GM18507 (cell line): ENCODE data around the gene BTBD19.
A peak's percentile ranks its signal among the peaks of the same experiment; 100 is the strongest.
"Not testable (repeated sequence)": the region's sequence is repeated elsewhere in the genome, so short reads cannot be mapped to it uniquely, and the experiment has no call there.

Experiments
- DNase-seq: peaks from one replicate; pipeline ENCODE4 v3.0.0; 2011; ENCODE audit warnings: low read depth; ENCODE audit not compliant: insufficient read length; ENCODE audit errors: extremely low spot score
- FAIRE-seq: peaks from 2 replicates; lab custom pipeline; 2011; peaks lifted over from hg19 to GRCh38; lab: Jason Lieb, UNC

BTBD19 gene

DNA sequence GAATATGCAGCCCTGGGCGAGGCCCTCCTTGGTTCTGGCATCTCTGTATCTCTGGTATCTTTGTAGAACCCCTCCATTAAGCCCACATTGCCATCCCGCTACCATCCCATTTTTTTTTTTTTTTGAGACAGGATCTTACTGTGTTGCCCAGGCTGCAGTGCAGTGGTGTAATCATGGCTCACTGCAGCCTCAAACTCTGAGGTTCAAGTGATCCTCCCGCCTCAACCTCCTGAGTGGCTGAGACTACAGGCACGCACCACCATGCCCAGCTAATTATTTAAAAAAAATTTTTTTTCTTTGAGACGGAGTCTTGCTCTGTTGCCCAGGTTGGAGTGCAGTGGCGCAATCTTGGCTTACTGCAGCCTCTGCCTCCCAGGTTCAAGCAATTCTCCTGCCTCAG lies 16.1 kb downstream of the BTBD19 start:
- not testable (repeated sequence) for FAIRE-seq, DNase-seq

GRCh38 chr1:44826375-44827196 lies 18.3 kb downstream of the BTBD19 start:
- FAIRE-seq (no peak), DNase-seq (no peak)

DNA sequence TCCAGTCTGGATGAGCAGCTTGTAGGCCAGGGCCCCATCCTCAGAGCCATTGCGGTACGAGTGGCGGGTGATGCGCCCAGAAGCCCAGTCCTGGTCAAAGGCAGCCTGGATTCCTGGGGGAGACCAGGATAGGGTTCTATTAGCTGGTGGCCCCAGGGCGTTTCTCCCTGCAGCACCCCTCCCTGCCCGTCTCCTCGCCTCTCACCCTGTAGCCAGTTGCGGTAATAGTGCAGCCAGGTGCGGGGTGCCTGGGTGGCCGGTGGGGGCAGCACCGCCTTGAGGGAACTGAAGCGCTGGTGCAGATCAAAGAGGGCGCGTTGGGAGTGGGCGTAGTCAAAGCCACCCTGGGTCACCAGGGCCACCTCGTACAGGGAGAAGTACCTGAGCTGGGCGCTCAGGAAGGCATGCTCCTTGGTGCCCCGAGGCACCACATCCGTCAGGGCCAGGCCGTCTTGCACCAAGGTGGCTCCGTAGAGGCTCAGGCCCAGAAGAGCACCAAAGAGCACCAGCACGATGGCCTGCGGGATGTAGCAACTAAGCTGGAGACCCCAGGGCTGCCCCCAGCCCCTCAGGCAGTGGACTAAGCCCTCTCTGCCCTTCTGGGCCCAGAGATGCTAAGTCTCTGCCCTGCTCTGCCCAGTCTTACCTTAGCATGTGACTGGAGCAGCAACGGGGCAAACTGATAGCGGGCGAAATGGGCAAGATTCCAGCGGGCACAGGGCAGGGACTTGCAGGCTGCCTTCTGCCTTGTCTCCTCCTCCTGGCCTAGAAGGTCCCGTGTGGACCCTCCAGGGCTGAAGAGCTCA lies 19.1 kb downstream of the BTBD19 start:
- no peak for FAIRE-seq
- DNase-seq, result no peak

DNA sequence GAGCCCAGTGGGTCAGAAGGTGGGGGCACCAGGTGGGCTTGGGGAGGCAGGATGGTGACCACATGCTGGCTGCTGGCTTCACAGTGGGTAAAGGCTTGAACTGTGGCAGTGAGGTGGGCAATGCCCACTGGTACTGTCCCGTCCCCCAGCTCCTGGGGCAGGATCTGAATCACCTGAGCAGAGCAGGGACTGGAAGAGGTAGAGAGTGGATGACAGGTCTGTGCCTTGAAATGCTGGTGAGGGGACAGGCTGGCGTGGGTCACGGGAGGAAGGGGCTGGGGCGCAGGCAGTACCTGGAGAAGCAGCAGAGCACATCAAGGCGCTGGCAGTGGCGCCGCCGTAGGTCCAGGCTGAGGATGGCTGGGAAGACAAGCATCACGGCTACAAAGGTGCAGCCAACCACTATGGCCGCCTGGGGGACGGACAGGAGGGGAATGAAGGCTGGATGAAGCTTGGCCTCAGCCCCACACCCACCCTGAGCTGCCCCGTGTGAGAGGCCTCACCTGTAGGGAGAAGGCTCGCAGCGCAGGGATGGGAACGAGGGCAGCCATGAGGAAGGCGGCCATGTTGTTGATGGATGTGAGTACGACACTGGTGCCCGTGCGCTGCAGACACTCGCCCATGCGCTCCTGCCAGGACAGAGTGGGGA lies 19.8 kb downstream of the BTBD19 start:
- FAIRE-seq (no peak), DNase-seq (no peak)

DNA sequence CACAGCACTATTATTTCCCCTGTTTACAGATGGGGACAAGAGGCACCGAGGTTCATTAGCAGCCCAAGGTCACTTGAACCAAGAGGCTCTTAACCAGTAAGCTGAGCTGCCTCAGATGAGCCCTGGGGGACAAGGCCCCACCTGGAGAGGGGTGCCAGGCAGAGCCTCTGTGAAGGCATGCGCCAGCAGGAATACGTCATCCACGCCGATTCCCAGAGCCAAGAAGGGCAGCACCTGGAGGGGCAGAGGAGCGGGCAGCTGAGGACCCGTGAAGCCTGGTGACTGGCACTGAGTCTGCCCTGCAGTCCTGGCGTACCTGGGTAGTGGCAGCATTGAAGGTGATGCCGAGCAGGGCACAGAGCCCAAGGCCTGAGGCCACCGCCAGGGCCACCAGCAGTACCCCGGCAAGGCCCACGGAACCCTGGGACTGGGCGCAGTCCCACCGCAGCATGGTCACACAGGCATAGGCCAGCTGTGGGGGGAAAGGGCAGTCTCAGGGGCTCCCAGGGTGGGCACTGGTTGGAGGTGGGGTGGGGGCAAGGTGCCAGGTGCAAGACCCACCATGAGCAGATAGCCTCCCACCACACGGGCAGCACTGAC lies 20.6 kb downstream of the BTBD19 start:
- no peak for DNase-seq
- FAIRE-seq, result no peak

GRCh38 chr1:44829506-44830384 lies 21.4 kb downstream of the BTBD19 start:
- DNase-seq (no peak), FAIRE-seq (no peak)

DNA sequence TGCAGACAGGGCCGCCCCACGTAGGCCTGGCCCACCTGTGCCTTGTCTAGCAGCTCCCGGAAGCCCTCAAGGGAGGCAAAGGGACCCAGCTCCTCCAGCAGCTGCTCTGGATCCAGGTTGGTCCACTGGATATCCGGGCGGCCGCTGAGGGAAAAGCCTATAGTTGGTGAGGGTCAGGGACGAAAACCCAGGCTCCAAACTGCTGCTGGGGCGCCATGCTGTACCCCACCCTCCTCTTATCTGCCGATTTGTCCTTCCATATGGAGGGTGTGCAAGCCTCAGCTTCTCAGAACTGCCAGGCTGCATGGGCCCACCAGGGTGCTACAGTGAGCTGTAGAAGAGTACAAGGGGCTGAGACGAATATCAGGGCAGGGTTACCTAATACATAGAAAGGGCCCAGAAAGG lies 22.6 kb downstream of the BTBD19 start:
- DNase-seq, result no peak
- no peak for FAIRE-seq

DNA sequence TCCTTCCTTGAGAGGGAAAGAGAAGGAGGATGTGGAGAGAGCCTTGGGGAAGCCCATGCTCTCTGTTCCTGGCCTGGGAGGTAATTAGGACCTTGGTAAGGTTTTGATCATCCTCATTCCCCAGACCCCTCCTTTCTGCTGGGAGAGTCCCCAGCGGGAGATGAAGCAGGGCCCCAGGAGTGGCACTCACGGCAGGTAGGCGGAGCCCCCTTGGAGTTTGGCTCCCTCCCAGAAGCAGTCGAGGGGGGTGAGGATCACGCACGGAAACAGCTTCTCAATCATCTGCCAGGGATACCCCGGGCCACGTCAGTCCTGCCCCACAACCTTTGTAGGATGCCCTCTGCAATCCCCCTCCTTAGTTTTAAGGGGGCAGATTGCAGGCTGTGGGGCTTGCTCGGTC lies 23.2 kb downstream of the BTBD19 start:
- DNase-seq (no peak), FAIRE-seq (no peak)

DNA sequence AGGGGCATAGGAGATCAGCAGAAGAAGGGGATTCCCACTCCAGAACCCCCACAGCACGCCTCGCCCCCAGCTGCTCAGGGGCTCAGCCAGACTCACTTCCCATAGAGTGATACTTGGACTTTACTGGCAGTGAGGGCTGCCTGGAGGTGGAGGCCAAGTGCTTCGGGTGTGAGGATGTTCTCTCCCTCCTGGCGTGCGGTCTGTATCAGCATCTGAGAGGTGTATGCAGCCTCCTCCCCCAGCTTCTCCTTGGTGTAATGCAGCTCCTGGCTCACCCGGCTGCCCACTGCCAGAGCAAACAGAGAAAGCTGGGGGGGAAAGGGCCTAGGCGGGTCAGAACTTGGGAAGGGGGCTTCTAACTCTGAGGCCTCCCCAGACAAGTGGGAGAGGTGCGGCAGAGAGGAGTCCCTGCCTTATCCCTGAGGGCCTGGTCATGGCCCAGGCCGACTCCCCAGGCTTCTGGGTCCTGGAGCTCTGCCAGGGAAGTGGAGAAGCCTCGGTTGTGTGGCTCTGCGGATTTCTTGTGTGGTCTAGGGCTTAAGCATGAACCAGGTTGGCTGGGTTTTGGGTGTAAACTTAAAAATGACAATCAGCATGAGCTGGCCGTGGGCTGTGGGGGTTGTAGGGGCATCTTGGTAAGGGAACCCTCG lies 23.9 kb downstream of the BTBD19 start:
- DNase-seq, result no peak

GRCh38 chr1:44834328-44834727 lies 26.0 kb downstream of the BTBD19 start:
- DNase-seq (no peak), FAIRE-seq (no peak)

More for the DNA sequence above, 23.9 kb downstream of the BTBD19 start:
- no peak for FAIRE-seq

GRCh38 chr1:44835738-44836675 lies 27.7 kb downstream of the BTBD19 start:
- DNase-seq, result peak; percentile 67
- FAIRE-seq, result peak; percentile 97

DNA sequence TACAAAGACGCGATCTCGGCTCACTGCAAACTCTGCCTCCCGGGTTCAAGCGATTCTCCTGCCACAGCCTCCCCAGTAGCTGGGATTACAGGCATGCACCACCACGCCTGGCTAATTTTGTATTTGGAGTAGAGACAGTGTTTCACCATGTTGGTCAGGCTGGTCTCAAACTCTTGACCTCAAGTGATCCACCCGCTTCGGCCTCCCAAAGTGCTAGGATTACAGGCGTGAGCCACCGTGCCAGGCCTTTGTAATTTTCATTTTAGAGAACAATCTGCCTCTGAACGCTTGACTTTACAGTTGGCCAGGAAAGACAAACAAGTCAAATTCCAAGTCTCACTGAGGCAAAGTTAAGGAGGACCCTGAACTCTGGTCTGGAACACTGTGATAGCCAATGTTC lies 30.0 kb downstream of the BTBD19 start:
- not testable (repeated sequence) for FAIRE-seq, DNase-seq

GRCh38 chr1:44839576-44839975 lies 31.3 kb downstream of the BTBD19 start:
- no peak for FAIRE-seq
- DNase-seq, result no peak

GRCh38 chr1:44842486-44842861 lies 34.2 kb downstream of the BTBD19 start:
- FAIRE-seq (no peak), DNase-seq (no peak)

DNA sequence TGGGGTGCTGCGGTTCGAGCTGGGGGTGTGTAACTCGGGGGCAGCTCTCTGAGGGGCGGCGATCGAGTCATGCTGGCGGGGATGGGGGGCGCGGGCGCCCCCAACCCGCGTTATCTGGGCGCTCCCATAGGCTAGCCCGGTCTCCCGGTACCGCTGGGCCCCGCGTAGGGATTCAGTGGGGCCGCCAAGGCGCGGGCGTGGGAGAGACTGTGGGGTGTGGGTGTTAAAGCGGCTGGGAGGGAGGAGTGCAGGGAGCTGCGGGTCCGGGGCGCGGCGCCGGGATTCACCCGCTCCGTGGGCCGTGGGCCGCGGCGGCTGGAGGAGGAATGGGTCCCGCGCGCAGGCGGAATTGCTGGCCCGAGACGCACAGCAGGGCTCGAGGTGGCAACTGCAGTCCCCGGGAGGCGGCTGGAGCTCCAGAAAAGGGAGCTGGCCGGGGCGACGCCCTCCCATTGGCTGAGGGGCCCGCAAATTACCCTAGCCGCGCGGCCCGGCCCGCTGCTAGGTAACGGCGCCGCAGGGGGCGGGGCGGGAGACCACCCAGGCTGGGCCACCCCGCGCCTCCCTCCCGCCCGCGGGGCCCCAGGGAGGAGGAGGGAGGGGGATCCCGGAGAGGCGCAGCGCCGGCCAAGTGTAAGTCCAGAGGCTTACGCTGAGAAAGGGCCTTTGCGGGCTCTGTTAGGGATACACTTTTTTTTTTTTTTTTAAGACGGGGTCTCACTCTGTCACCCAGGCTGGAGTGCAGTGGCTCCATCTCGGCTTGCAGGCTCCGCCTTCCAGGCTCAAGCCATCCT lies 34.7 kb downstream of the BTBD19 start, which contains the start of gene PTCH2:
Gene PTCH2 (minus strand): TSS at position 392 of the 794 bp plus-strand sequence. CDS start 321 bp downstream, at position 71.
- DNase-seq, result no peak
- FAIRE-seq, result no peak

DNA sequence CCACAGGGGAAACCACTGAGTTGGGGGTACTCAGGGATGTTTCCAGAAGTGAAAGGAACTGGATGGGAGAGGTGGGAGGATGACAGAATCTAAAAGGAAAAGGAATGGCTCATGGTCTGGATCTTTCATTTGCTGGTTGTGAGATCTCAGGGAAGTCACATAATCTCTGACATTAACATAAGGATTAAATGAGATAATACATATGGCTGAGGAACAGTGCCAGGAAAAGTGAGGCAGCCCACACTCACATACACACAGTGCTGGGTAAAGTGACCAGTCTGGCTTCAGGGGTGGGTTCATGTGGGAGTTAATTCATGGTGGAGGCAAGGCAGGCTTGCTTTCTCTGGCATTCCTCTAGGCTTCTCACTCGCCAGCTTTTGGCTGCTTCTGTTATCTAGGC lies 38.7 kb downstream of the BTBD19 start:
- DNase-seq, result no peak
- FAIRE-seq, result no peak

- DNase-seq (no peak), FAIRE-seq (no peak)
Measured at GRCh38 chr1:44847845-44848244, 39.5 kb downstream of the BTBD19 start.
